WTC11 (cell line): ENCODE measurements around the gene PSMD6.

Experiments used
- NFYB ChIP-seq: sonication (generic); formaldehyde crosslinking; conservative IDR thresholded peaks from 2 replicates; pipeline ENCODE4 v1.8.0; 2022; ENCODE audit warnings: low read depth, missing genetic modification reagents
- SMAD3 ChIP-seq: sonication (generic); formaldehyde crosslinking; IDR thresholded peaks from 2 replicates; pipeline ENCODE4 v1.8.0; 2022; ENCODE audit warnings: missing genetic modification reagents, mild to moderate bottlenecking, borderline replicate concordance
- ZNF232 ChIP-seq: sonication (generic); formaldehyde crosslinking; IDR thresholded peaks from 2 replicates; pipeline ENCODE4 v1.8.0; 2022; ENCODE audit warnings: mild to moderate bottlenecking, missing genetic modification reagents
- ZNF263 ChIP-seq: sonication (generic); formaldehyde crosslinking; IDR thresholded peaks from 2 replicates; pipeline ENCODE4 v1.8.1; 2022; ENCODE audit warnings: low read depth, mild to moderate bottlenecking, moderate library complexity, missing genetic modification reagents
- TF ChIP-seq, protein P1 (sequence below): fragments of 200-600 bp; IDR thresholded peaks from 2 replicates; pipeline ENCODE4 v1.8.0; 2022; ENCODE audit warnings: antibody characterized with exemption

DNA sequence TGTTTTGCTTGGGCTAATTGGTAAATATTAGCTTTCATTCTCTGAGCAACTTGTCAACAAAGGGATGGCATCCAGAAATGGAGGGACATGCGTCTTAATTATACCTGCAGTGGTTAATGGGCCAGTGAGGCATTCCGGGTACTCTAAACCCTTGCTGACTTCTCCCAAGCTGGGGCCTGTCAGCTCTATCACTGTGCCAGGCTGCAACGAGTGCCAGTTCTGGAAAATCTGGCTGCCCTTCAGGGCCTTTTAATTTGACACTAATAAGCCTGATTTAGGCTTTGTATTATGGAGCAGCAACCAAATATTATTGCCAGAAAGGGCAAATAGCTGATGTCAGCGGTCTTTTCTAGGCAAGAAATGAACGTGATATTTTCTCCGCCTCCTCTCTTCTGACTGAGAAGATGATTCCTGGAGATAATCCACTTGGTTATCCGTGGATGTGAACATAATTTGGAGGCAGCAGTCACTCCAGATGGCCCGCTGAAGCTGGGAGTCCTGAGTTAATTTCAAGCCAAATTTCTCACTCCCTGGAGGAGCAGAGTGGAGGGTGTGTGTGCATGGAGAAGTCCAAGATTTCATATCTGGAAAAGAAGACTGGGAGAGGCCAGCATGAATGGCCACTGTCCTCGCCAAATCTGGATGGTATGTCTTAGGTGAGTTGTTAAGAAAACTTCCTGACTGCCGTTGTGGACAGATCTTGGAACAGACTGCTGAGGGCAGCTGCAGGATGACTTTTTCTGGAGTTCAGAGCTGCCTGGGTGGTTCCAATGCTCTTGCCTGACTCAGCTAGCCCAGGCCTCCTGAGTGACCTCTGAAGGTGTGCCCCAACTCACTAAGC lies 44.4 kb upstream of the PSMD6 start:
- no peak for TF ChIP-seq ZNF232 (CRISPR knock-in tag)
- no peak for TF ChIP-seq SMAD3 (CRISPR knock-in tag)
- TF ChIP-seq, protein P1, sequence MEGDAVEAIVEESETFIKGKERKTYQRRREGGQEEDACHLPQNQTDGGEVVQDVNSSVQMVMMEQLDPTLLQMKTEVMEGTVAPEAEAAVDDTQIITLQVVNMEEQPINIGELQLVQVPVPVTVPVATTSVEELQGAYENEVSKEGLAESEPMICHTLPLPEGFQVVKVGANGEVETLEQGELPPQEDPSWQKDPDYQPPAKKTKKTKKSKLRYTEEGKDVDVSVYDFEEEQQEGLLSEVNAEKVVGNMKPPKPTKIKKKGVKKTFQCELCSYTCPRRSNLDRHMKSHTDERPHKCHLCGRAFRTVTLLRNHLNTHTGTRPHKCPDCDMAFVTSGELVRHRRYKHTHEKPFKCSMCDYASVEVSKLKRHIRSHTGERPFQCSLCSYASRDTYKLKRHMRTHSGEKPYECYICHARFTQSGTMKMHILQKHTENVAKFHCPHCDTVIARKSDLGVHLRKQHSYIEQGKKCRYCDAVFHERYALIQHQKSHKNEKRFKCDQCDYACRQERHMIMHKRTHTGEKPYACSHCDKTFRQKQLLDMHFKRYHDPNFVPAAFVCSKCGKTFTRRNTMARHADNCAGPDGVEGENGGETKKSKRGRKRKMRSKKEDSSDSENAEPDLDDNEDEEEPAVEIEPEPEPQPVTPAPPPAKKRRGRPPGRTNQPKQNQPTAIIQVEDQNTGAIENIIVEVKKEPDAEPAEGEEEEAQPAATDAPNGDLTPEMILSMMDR: no peak
- no peak for TF ChIP-seq ZNF263
- TF ChIP-seq NFYB (CRISPR knock-in tag): no peak
